T-helper 1 cell (primary cell): ENCODE data around the gene FAM131A.
"Not testable (repeated sequence)": the region's sequence is repeated elsewhere in the genome, so short reads cannot be mapped to it uniquely, and the experiment has no call there.

Source experiments
- DNase-seq, 5 donors: peaks; one replicate each; pipeline ENCODE4 v3.0.0-alpha.2; 2012 to 2020

FAM131A gene

DNA sequence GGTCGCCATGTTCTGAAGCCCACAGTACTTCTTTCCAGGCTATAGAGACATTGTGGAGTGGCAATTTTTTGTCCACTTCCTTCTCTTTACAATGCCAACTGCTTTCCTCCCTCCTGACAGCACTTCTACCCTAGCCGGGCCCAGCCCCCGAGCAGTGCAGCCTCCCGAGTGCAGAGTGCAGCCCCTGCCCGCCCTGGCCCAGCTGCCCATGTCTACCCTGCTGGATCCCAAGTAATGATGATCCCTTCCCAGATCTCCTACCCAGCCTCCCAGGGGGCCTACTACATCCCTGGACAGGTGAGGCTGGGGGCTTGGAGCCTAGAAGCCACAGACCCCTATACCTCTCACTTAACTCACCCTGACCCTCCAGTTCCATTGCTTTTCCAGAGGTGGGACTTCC is 20.2 kb upstream of the FAM131A start:
- DNase-seq, result no peak

GRCh38 chr3:184320104-184320445 is 17.3 kb upstream of the FAM131A start:
- DNase-seq, result no peak

DNA sequence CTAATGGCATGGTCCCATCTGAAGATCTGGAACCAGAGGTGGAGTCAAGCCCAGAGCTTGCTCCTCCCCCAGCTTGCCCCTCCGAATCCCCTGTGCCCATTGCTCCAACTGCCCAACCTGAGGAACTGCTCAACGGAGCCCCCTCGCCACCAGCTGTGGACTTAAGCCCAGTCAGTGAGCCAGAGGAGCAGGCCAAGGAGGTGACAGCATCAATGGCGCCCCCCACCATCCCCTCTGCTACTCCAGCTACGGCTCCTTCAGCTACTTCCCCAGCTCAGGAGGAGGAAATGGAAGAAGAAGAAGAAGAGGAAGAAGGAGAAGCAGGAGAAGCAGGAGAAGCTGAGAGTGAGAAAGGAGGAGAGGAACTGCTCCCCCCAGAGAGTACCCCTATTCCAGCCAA is 15.7 kb upstream of the FAM131A start:
- DNase-seq, result no peak

- DNase-seq, result no peak
Measured at GRCh38 chr3:184322731-184323487, 14.5 kb upstream of the FAM131A start.

- DNase-seq, result no peak
Measured at GRCh38 chr3:184323696-184324095, 13.7 kb upstream of the FAM131A start.

- DNase-seq, result no peak
Measured at GRCh38 chr3:184325269-184325668, 12.1 kb upstream of the FAM131A start.

GRCh38 chr3:184325715-184326369 is 11.6 kb upstream of the FAM131A start:
- DNase-seq, result no peak

DNA sequence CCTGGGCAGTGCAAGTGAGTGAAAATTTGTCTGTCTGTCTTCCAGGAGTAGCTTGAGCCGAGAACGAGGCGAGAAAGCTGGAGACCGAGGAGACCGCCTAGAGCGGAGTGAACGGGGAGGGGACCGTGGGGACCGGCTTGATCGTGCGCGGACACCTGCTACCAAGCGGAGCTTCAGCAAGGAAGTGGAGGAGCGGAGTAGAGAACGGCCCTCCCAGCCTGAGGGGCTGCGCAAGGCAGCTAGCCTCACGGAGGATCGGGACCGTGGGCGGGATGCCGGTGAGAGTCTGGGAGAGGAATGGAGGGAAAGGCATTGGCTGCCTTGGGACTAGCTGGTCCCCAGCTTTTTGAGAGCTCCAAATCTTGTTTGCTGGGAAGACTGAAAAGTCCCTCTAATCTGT is 10.2 kb upstream of the FAM131A start:
- DNase-seq, result no peak

- no peak for DNase-seq
Measured at GRCh38 chr3:184328516-184328915, 8.9 kb upstream of the FAM131A start.

DNA sequence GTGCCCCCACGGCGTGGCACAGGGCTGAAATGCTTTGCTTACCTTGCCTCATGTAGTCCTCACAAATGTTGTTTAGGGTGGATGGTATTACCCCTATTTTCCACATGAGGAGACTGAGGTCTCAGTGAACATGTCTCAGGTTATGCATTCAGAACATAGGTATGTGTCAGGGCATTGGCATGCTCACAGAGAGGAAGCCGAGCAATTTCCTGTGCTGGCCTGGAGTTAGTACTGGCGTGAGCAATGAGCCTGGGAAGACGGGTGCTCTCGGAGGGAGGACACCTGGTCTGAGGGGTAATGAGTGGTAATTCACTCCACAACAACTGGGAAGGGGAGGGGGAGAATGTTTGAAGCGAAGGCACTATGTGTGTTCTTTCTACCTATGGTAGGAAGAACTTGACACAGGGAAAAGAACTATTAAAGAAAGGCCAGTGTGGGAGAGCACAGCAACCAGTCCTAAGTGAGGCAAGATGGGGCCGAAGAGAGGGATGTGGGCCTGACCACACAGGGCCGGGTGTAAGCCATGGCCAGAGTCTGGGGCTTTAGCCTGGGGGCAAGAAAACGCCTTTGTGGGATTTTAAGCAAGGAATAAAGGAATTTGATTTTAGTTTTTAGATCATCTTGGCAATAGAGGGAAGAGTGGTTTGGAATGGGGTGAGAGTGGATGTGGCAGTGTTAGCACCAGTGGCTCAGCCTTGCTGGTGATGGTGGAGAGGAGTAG is 4.9 kb upstream of the FAM131A start:
- no peak for DNase-seq

- DNase-seq, result no peak
Measured at GRCh38 chr3:184333190-184333589, 4.2 kb upstream of the FAM131A start.

DNA sequence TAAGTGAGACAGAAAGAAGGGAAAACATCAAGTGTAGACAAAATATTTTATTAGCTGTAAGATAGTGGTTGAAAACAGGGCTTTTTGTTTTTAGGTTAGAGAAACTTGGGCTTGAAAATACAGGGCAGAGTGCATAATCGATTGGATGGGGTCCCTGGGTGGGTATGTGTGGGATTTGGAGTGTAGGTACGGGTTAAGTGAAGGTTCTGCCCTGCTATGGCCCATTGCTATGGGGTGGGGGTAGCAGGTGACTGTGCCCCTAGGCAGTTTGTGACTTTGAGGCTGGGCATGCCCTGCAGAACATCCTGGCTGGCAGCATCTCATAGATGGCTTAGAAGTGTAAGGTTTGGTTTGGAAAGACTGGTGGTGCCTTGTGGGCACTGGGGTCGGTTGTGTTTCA is 3.7 kb upstream of the FAM131A start:
- no peak for DNase-seq

GRCh38 chr3:184334470-184335158 is 2.8 kb upstream of the FAM131A start:
- DNase-seq, result peak in 3 of 5 donors; percentile 11 to 39 (median 26)

- no peak for DNase-seq
Measured at GRCh38 chr3:184335291-184335660, 2.1 kb upstream of the FAM131A start.

GRCh38 chr3:184335661-184336546 is 1.5 kb upstream of the FAM131A start:
- peak; percentile 68 to 85 (median 80) for DNase-seq

GRCh38 chr3:184336547-184337398 is 627 bp upstream of the FAM131A start:
- DNase-seq, result no peak

GRCh38 chr3:184337981-184338380 is 581 bp downstream of the FAM131A start:
- DNase-seq, result no peak

- DNase-seq, result peak in 1 of 5 donors; percentile 17
Measured at GRCh38 chr3:184338511-184338945, 1.1 kb downstream of the FAM131A start.

DNA sequence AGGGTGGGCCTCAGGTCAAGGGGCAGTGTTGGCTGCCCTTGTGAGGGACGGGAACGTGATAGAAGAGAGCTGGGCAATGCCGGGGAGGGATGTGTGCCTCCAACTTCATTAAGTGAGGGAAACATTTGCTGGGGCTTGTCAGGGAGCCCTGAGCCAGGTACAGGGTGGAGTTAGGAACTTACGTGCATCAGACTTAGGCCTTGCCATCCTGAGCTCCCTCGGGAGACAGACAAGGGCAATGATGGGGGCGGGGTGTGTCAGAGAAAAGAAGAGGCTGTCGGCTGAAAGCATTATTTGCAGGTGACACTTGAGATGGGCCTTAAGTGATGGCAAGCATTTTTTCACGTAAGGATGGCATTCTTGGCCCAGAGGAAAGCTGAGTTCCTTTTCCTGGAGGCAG is 1.6 kb downstream of the FAM131A start:
- DNase-seq, result no peak

DNA sequence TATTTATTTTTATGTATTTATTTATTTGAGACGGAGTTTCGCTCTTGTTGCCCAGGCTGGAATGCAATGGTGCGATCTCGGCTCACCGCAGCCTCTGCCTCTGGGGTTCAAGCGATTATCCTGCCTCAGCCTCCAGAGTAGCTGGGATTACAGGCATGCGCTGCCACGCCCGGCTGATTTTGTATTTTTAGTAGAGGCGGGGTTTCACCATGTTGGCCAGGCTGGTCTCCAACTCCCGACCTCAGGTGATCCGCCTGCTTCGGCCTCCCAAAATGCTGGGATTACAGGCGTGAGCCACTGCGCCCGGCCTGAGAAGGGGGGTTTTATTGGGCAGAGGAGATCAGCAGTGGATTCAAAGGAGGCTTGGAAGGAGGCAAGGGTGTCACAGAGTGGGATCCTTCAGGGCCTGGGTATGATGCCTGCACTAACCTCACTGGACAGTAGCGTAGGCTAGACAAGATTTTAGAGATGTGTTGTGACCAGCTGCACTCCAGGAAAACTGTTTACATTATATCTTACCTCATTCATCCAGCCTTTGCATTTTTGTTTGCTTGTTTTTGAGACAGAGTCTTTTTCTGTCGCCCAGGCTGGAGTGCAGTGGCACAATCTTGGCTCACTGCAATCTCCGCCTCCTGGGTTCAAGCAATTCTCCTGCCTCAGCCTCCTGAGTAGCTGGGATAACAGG is 2.2 kb downstream of the FAM131A start:
- DNase-seq, result not testable (repeated sequence)

GRCh38 chr3:184341925-184342324 is 4.5 kb downstream of the FAM131A start:
- no peak for DNase-seq
